Measurements from ENCODE around the gene SELENOO.

Gene SELENOO

GRCh38 chr22:50218153-50218995 lies 17.6 kb downstream of the SELENOO start:
- DNase-seq = no peak

- no peak for DNase-seq
These were observed 18.4 kb downstream of the SELENOO start for GRCh38 chr22:50218996-50219727.

GRCh38 chr22:50219800-50220602 lies 19.2 kb downstream of the SELENOO start:
- DNase-seq = no peak

GRCh38 chr22:50220603-50221409 lies 20.0 kb downstream of the SELENOO start:
- no peak for DNase-seq

- DNase-seq = no peak
These were observed 20.8 kb downstream of the SELENOO start for GRCh38 chr22:50221410-50222300.

GRCh38 chr22:50222508-50222907 lies 21.7 kb downstream of the SELENOO start:
- DNase-seq = no peak

GRCh38 chr22:50224071-50224470 lies 23.3 kb downstream of the SELENOO start:
- no peak for DNase-seq

- DNase-seq = no peak
These were observed 24.6 kb downstream of the SELENOO start for GRCh38 chr22:50225200-50225969.

GRCh38 chr22:50226063-50226874 lies 25.5 kb downstream of the SELENOO start:
- DNase-seq = no peak

- no peak for DNase-seq
These were observed 26.0 kb downstream of the SELENOO start for GRCh38 chr22:50226875-50227165.

- DNase-seq = no peak
These were observed 26.9 kb downstream of the SELENOO start for GRCh38 chr22:50227579-50228215.

GRCh38 chr22:50228366-50228765 lies 27.6 kb downstream of the SELENOO start:
- DNase-seq = no peak

- DNase-seq = no peak
These were observed 28.6 kb downstream of the SELENOO start for GRCh38 chr22:50229370-50229769.

- no peak for DNase-seq
These were observed 31.8 kb downstream of the SELENOO start for GRCh38 chr22:50232481-50233151.

- DNase-seq = no peak
These were observed 32.4 kb downstream of the SELENOO start for GRCh38 chr22:50233223-50233622.

GRCh38 chr22:50236731-50237409 lies 36.1 kb downstream of the SELENOO start:
- no peak for DNase-seq

GRCh38 chr22:50238755-50239154 lies 37.9 kb downstream of the SELENOO start:
- DNase-seq = no peak

- no peak for DNase-seq
These were observed 41.7 kb downstream of the SELENOO start for GRCh38 chr22:50242406-50242949.

All from activated CD4-positive, alpha-beta T cell treated with anti-CD3 and anti-CD28 coated beads for 4 hours (primary cell).